GM12865 (cell line): ENCODE results near the gene RAC3.

Experiments used
- DNase-seq: peaks from one replicate; pipeline ENCODE4 v3.0.0; 2010; ENCODE audit warnings: low read depth
- H3K4me3 ChIP-seq: 2 replicates; pipeline ENCODE4 v1.5.1; 2011; ENCODE audit warnings: mild to moderate bottlenecking, low read depth, low read length, control low read depth
- TF ChIP-seq, protein P1 (sequence below): IDR thresholded peaks from 2 replicates; pipeline ENCODE4 v1.5.1; 2011; ENCODE audit warnings: low read length, control low read depth, low read depth, inconsistent platforms; ENCODE audit not compliant: insufficient read depth; ENCODE audit errors: missing control alignments

RAC3 gene

DNA sequence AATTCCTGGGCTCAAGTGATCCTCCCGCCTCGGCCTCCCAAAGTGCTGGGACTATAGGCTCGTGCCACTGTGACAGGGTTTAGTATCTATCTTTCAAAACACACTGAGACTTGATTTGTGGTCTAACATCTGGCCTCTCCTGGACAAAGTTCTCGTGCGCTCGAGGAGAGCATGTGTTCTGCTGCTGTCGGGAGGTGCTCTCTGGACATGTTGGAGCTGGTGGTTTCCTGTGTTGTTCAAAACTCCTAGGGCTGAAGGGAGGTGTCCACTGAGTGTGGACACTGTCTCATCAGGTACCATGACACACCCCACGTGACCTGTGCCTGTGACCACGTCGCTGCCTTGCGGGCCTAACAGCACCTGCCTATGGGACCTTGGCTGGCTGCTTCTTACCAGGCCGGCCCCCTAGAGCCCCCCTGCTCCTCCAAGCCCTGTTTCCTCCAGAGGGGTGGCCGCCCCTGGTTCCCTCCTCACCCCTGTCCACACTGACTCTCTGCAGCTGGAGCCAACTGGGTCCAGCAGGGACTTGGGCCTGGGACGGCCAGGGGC, 14.5 kb downstream of the RAC3 start:
- TF ChIP-seq, protein P1, sequence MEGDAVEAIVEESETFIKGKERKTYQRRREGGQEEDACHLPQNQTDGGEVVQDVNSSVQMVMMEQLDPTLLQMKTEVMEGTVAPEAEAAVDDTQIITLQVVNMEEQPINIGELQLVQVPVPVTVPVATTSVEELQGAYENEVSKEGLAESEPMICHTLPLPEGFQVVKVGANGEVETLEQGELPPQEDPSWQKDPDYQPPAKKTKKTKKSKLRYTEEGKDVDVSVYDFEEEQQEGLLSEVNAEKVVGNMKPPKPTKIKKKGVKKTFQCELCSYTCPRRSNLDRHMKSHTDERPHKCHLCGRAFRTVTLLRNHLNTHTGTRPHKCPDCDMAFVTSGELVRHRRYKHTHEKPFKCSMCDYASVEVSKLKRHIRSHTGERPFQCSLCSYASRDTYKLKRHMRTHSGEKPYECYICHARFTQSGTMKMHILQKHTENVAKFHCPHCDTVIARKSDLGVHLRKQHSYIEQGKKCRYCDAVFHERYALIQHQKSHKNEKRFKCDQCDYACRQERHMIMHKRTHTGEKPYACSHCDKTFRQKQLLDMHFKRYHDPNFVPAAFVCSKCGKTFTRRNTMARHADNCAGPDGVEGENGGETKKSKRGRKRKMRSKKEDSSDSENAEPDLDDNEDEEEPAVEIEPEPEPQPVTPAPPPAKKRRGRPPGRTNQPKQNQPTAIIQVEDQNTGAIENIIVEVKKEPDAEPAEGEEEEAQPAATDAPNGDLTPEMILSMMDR: no peak
- DNase-seq: no peak
- H3K4me3 ChIP-seq: no peak overlapping the region

DNA sequence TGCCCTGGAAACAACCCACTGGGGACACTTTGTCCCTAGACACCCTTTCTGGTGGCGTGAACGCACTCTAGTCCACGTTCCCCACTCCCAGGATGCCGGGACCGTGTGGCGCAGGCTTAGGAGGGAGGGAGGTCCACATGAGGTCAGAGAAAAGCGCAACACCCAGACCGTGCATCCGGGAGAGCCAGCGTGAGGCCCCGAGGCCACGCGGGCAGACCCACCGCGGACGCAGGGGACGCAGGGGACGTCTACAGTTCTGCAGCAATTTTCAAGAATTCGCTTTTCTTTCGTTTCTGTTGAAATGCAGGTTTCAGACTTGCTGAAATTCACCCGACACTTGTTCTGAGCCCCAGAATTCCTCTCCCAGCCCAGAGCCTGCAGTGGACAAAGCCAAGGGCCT, 15.4 kb downstream of the RAC3 start:
- TF ChIP-seq, protein P1: no peak
- DNase-seq: no peak
- H3K4me3 ChIP-seq: no peak overlapping the region

DNA sequence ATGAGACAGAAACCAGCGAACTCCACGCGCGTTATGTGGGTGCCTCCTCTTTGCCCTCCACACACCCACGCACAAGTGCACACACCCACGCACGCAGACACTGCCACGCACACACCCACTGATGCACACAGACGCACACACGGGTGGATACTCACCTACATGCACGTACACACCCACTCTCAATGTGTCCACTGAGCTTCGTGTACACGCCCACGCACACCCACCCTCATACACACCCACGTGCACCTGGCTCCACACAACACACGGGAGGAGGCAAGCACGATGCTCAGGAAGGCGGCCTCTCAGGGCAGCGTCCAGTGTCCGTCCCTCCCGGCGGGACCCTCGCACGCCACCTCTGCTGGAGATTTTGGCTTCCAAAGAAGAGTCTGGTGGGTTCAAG, 15.9 kb downstream of the RAC3 start:
- no peak for DNase-seq

DNA sequence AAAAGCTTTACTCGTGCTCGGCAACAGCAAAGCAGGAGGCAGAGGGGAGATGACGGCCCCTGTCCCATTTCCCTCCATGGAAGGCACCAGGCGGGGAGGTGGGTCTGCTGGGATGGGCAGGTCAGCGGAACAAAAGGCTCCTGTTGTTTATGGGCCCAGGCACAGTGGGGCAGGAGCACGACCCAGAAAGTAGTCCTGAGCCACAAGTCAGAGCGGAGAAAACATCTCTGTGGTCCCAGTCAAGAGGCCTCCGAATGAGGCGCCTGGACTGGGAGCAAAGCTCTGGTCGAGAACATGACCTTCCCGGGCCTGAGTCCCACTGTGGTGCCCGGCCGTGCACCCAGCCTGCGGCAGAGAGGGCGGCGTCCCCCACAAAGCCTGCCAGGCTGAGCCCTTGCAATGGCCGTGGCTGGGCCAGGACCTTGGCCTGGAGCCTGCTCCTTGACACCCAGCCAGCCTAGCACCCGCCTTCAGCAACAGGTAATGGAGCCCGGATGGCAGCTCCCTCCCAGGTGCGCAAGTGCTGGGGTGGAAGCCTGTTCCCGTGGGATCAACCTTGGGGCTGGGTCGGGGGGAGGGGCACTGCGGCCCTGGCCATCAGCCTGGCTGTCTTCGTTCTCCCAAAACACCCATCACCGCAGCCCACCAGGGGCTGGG, 16.6 kb downstream of the RAC3 start:
- DNase-seq: no peak
- TF ChIP-seq, protein P1: no peak
- no peak overlapping the region for H3K4me3 ChIP-seq

More for the DNA sequence above, 15.9 kb downstream of the RAC3 start:
- TF ChIP-seq, protein P1: no peak
- H3K4me3 ChIP-seq: no peak overlapping the region

DNA sequence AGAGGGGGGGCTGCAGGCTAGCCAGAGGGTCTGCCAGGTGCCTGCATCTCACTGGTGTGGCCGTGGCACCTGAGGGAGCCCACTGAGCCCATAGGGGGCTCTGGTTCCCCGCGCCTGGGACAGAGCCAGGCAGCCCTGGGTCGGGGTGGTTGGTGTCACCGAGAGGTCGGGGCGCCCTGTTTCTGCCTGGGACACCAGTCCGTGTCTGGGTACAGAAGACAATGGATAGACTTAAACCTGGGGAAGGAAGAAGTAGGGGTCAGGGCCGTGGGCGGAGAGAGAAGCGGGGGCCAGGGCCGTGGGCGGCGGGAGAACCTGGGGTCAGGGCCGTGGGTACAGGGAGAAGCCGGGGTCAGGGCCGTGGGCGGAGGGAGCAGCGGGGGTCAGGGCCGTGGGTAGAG, 17.1 kb downstream of the RAC3 start:
- TF ChIP-seq, protein P1: no peak
- DNase-seq: no peak
- no peak overlapping the region for H3K4me3 ChIP-seq

DNA sequence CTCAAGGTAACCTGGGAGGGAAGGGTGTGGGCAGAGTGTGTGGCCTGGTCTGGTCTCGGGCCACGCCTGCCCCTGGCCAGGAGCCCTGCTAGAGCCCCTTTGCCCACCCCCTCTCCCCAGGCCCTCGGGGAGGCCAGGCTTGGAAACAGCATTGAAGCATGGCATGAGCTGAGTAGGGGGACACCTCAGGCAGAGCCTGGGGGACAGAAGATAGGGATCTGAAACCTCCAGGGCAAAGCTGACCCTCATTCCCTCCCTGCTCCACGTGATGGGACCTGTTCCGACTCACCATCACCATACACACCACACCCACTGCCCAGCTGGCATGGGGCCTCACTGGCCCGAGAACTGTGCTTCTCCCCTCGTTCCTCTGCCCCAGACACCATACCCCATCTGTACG, 17.6 kb downstream of the RAC3 start:
- DNase-seq: no peak
- TF ChIP-seq, protein P1: no peak
- H3K4me3 ChIP-seq: no peak overlapping the region

DNA sequence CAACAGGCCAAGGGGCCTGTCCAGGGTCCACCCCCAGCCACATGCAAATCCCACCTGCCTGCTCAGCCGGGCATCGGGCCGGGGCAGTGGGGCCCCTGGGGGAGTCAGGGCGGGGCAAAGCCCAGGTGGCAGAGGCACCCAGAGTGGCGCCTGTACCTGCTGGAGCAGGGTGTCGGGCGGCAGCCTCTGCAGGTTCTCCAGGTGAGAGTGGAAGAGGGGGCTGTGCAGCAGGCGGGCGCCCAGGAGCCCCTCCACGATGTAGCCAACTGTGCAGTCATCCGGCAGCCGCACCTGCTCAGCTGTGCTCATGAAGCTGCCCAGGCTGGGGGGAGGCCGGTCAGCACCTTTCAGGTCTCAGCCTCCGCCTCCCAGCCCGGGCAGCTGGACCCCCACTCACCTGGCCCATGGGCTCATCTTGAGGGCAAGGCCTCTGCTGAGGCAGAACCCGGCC, 18.1 kb downstream of the RAC3 start:
- H3K4me3 ChIP-seq: no peak overlapping the region
- no peak for DNase-seq
- TF ChIP-seq, protein P1: no peak
